ENCODE results near the gene ZNF782. TPM values are rescaled to one million over a fixed set of nuclear protein-coding genes. Genes with fewer than 3 reads are reported as not detected.

Gene ZNF782
- total and polyA plus RNA-seq, 2 donors (not counting 3 experiments of a cell fraction or from before 2014, with no cell fraction given) = 0.97 to 3.6 TPM

- H3K79me2 ChIP-seq (ENCODE audit: control insufficient read depth, insufficient read depth, low read length) = no peaks in the 10 kb centered on the region
- H3K9ac ChIP-seq (replicated peaks; ENCODE audit: extremely low read depth, insufficient read depth, low read length) = peak overlapping the region; percentile 86
- peaks cover 0 to 11% of the 10 kb centered on the region in 2 experiments for H3K27me3 ChIP-seq (ENCODE audit: control insufficient read depth in 2 of 2, insufficient read depth in 2 of 2, low read length in 2 of 2)
- H2AFZ ChIP-seq (ENCODE audit: low read depth, low read length) = peak overlapping the region; percentile 91
- dilution Hi-C loops (cut with MboI; ENCODE audit: extremely low pct_ligation_motif_present, low sequenced_read_pairs) = no loop called here
- peak overlapping the region; percentile 83 for H3K27ac ChIP-seq (ENCODE audit: insufficient read depth, low read depth, low read length)
- POLR2A ChIA-PET = no interaction called here
- no peaks in the 10 kb centered on the region for H4K20me1 ChIP-seq (replicated peaks; ENCODE audit: control insufficient read depth, extremely low read depth, insufficient read depth, low read length)
- TF ChIP-seq JUN (IDR thresholded peaks at IDR 0.05; ENCODE audit: borderline replicate concordance, insufficient read depth, insufficient read length, low read depth) (peak; percentile 90), GATA2 (IDR thresholded peaks at IDR 0.05; ENCODE audit: insufficient read depth, insufficient read length, low read depth, low read length) (no peak), POLR2AphosphoS5 (IDR thresholded peaks at IDR 0.05; ENCODE audit: insufficient read depth, low read depth, low read length) (peak; percentile 61), EZH2 (IDR thresholded peaks at IDR 0.05; ENCODE audit: borderline replicate concordance, low read depth, low read length, severe bottlenecking) (no peak), MYC (IDR thresholded peaks at IDR 0.05; ENCODE audit: low read depth, low read length) (no peak), FOS (IDR thresholded peaks at IDR 0.05; ENCODE audit: borderline replicate concordance, insufficient read depth, low read length) (peak; percentile 90), POLR2A (IDR thresholded peaks at IDR 0.05; ENCODE audit: low read depth, low read length) (peak; percentile 53), MAX (IDR thresholded peaks at IDR 0.05; ENCODE audit: insufficient read depth, insufficient read length) (no peak)
- TF ChIP-seq, protein P1, sequence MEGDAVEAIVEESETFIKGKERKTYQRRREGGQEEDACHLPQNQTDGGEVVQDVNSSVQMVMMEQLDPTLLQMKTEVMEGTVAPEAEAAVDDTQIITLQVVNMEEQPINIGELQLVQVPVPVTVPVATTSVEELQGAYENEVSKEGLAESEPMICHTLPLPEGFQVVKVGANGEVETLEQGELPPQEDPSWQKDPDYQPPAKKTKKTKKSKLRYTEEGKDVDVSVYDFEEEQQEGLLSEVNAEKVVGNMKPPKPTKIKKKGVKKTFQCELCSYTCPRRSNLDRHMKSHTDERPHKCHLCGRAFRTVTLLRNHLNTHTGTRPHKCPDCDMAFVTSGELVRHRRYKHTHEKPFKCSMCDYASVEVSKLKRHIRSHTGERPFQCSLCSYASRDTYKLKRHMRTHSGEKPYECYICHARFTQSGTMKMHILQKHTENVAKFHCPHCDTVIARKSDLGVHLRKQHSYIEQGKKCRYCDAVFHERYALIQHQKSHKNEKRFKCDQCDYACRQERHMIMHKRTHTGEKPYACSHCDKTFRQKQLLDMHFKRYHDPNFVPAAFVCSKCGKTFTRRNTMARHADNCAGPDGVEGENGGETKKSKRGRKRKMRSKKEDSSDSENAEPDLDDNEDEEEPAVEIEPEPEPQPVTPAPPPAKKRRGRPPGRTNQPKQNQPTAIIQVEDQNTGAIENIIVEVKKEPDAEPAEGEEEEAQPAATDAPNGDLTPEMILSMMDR (IDR thresholded peaks at IDR 0.05; ENCODE audit: extremely low read depth in 1 of 2, insufficient read depth in 1 of 2, low read depth in 1 of 2, low read length in 2 of 2) = no peak
- BruUV-seq (replicated peaks) = no TSS peak
- H3K9me3 ChIP-seq (replicated peaks; ENCODE audit: control insufficient read depth, insufficient read depth, low read length) = no peaks in the 10 kb centered on the region
- peaks cover 15% of the 10 kb centered on the region for H3K4me1 ChIP-seq (ENCODE audit: control insufficient read depth, extremely low read depth, insufficient read depth, low read length)
- peak; percentile 73 for DNase-seq (ENCODE audit: low read depth, low spot score)
- CTCF ChIA-PET = interaction anchor here (0.7 to 3.6 kb wide), 5 partner anchors 9 to 21 kb away, joined by 3 to 28 read pairs (median 4); partner anchors contain the start of gene ZNF782
- H3K36me3 ChIP-seq (ENCODE audit: control insufficient read depth in 2 of 2, extremely low read depth in 1 of 2, insufficient read depth in 2 of 2, low read length in 2 of 2) = no peaks in the 10 kb centered on the region
- peak; percentile 99 for FAIRE-seq
- intact Hi-C loops (cut with micrococcal nuclease) = no loop called here
- H3K4me2 ChIP-seq (ENCODE audit: insufficient read depth, low read length) = peak overlapping the region; percentile 94
- H3K9me1 ChIP-seq (replicated peaks; ENCODE audit: control insufficient read depth, extremely low read depth, insufficient read depth, low read length) = no peaks in the 10 kb centered on the region
- peak overlapping the region; percentile 54 to 73 (median 60) for H3K4me3 ChIP-seq (replicated peaks in 1 of 3; ENCODE audit: insufficient read depth in 1 of 3, low read depth in 1 of 3, low read length in 3 of 3)
Measured at GRCh38 chr9:96874947-96875460, 20.7 kb upstream of the ZNF782 start.
